GM21360 (cell line): Measurements from ENCODE around the gene EPS15.
"Not testable (repeated sequence)": the region's sequence is repeated elsewhere in the genome, so short reads cannot be mapped to it uniquely, and the experiment has no call there.

ENCODE experiments used
- ATAC-seq: cut with Tn5 transposase; IDR thresholded peaks from one replicate; pipeline ENCODE4 v1.9.1; 2021; ENCODE audit warnings: mild to moderate bottlenecking, moderate library complexity; ENCODE audit not compliant: unreplicated experiment

EPS15 gene

DNA sequence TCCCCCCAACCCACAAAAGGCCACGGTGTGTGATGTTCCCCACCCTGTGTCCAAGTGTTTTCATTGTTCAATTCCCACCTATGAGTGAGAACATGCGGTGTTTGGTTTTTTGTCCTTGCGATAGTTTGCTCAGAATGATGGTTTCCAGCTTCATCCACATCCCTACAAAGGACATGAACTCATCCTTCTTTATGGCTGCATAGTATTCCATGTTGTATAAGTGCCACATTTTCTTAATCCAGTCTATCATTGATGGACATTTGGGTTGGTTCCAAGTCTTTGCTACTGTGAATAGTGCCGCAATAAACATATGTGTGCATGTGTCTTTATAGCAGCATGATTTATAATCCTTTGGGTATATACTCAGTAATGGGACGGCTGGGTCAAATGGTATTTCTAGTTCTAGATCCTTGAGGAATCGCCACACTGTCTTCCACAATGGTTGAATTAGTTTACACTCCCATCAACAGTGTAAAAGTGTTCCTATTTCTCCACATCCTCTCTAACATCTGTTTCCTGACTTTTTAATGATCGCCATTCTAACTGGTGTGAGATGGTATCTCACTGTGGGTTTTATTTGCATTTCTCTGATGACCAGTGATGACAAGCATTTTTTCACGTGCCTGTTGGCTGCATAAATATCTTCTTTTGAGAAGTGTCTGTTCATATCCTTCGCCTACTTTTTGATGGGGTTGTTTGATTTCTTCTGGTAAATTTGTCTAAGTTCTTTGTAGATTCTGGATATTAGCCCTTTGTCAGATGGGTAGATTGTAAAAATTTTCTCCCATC, 44.0 kb downstream of the EPS15 start:
- not testable (repeated sequence) for ATAC-seq

DNA sequence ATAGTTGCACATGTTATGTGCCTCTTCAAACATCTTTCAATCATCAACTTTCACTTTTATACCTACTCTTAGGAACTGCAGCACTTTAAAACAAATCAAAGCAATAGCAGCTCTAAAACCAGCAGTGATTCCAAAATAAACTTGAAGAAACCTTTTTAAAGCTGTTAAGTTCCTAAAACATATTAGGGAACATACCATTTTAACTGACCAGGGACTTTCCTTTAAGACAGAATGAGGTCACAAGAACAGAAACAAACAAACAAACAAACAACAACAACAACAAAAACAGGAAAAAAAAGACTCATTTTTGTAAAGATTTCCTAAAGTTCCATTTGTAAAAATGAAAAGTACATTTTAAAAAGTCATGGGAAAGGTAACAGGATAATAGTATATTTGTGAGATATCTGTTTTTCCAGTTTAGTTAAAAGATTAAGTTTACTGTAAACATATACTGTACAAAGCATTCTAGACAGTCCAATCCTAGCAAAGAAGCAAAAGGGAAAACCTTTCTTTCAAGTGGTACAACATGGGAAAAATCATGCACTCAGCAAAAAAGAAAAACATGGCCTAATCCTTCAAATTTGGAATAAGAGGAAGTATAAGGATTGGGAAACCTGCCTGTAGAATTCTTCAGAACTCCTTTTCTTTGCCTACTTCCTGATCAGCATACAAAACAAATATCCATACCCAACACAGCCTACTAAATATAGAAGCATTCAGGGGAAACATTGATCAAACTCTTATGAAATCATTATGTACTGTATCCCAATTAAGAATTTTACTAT, 45.5 kb downstream of the EPS15 start:
- no peak for ATAC-seq

- ATAC-seq = no peak
Observed at GRCh38 chr1:51472359-51472758, 46.7 kb downstream of the EPS15 start.

DNA sequence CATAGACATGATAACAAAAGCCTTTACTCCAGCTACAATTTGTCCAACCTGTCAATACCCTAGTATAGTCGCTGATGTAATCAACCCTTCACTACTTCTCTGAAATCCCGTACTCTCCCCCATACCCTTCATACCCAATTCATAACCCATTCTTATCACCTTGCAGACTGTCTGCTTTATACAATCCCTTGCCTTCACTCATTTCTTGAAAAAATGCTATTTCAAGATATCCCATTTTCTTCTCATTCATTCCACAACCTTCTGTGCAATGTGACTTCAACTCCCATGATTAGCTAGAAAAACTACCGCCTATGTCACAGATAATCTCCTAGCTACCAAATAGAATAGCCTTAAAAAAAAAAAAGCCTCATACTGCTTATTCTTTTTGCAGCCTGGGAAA, 49.5 kb downstream of the EPS15 start:
- no peak for ATAC-seq

DNA sequence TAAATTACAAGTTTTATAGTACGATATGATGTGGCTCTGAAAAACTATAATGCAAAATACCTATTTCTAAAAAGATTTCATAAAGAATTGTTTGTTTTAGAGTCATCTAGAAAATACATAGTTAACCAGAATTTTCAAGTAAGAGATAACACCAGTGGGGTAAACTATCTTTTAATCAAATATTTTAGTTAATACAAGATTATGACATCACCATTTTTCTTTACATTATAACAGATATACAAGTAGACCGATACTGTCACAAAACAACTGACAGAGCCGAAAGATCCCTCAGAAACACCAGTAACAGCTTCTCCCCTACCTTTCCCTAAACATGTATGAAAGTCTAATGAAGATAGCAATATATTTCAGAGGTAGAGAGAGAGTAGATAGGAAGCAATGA, 54.2 kb downstream of the EPS15 start:
- ATAC-seq = no peak

DNA sequence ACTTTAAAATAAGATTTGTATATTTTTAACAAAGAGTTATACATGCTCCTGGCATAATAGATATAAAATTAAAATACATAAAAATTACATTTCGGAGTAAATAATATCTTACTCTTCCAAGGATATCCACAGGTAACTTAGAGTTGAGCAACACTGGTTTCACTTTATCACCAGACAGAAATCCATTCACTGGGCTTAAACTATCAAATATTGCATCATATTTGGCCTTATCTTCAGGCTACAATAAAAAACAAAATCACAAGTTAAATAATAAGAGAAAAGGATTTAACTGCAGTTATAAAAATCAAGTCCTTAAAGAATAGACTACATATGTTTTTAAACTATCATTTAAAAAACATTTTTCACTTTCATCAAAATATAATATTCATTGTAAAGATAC, 55.5 kb downstream of the EPS15 start:
- ATAC-seq = no peak

DNA sequence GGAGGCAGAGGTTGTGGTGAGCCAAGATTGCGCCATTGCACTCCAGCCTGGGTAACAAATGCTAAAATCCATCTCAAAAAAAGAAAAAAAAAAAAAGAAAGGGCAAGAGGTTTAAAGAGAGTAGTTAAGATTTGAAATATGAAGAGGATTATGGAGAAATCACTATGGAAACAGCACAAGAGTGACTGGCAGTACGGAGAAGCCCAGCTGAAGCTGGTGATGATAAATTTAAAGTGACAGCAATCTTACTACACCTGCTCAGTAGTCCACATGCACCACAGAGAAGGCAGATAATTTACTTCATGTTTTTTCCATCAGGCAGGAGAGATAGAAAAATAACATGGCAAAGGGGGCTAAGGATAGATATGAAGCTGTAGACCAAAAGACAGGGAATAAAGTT, 56.8 kb downstream of the EPS15 start:
- not testable (repeated sequence) for ATAC-seq

DNA sequence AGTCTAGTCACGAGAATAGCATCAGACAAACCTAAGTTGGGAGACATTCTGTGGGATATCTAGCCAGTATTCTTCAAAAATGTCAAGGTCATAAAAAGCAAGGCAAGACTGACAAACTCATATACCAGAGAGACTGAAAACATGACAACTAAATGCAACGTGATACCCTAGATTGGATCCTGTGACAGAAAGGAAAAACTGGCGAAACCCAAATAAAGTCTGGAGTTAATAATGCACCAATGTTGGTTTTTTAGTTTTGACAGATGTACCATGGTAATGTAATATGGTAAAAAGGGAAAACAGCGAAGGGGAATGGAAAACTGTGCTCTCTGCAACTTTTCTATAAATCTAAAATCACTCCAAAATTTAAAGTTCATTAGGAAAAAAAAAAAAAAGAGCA, 64.5 kb downstream of the EPS15 start:
- ATAC-seq = no peak

DNA sequence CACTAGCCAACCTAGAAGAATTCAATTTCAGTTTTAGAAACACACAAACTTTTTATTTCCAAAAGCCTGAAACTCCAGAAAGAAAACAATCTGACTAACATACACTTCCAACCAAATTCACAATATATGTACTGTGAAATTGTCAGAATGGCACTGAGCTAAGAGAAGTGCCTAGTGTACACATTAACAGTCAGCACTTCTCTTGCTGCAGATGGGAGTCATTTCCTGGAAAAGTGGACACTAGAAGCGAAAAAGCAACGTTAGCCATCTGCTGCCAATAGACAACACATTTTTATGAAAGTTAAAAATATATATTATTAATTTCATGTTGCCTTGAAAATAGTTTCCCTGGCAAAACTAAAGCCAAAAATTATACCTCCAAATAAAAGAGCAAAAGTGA, 66.1 kb downstream of the EPS15 start:
- ATAC-seq = no peak

DNA sequence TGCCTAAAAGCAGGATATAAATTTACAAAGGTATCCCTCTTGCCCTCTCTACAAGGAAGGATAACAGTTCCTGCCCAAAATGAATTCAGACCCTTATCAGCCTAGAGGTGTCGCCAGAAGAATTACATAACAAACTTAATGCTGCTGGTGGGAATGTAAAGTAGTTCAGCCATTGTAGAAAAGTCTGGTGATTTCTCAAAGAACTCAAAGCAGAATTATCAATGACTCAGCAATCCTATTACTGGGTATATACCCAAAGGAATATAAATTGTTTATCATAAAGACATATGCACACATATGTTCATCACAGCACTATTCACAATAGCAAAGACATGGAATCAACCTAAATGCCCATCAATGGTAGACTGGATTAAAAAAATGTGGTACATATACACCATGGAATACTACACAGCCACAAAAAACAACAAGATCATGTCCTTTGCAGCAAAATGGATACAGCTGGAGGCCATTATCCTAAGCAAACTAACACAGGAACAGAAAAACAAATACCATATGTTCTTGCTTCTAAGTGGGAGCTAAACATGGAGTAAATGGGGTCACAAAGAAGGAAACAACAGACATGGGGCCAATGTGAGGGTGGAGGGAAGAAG, 70.1 kb downstream of the EPS15 start:
- not testable (repeated sequence) for ATAC-seq

GRCh38 chr1:51445351-51446090, 73.5 kb downstream of the EPS15 start:
- ATAC-seq = no peak

GRCh38 chr1:51444534-51445192, 74.4 kb downstream of the EPS15 start:
- ATAC-seq = no peak

GRCh38 chr1:51444096-51444495, 75.0 kb downstream of the EPS15 start:
- ATAC-seq = no peak

DNA sequence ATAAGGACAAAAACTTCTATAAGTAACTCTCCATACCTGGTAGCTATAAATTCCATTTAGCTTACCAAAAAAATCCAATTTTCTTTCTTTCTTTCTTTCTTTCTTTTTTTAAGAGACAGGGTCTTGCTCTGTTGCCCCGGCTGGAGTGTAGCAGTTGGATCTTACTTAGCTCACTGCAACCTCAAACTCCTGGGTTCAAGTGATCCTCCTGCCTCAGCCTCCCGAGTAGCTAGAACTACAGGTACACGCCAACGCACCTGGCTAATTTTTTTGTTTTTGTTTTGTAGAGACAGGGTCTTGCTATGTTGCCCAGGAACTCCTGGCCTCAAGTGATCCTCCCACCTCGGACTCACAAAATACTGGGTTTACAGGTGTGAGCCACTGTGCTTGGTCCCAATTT, 75.5 kb downstream of the EPS15 start:
- no peak for ATAC-seq

DNA sequence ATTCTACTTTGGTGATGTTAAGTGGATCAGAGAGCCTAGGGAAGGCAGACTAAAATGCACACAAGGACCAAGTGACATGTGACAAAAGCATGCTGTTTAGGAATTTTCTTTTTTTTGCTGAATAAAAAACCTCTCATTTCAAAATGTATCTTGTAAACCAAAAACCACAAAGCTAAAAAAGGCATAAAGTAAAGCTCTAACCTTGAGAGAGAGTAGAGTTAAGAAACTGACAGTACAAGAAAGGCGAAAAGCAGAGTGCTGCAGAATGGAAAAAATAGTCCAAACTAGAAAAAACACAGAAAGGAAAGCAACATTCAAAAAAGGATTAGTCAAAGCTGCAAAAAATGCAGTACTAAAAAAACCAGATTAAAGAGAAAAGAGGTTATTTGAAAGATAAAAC, 76.5 kb downstream of the EPS15 start:
- ATAC-seq = no peak

DNA sequence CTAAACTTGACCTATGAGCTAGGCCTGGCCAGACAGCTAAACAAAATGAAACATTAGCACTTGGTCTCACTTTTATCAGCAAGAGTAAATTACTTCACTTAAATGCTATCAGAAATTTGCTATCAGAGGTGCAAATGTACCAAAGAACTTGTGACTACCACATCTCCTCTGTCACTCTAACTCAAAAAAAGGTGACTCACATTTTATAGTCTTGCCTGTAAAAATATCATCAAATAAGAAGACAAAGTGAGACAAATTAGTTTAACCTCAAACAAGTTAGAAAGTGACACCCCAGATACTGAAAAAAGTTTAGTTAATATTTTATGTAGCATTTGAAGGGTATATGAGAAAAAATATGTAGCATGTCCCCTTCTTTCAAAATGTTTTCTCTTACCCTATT, 76.9 kb downstream of the EPS15 start:
- no peak for ATAC-seq

DNA sequence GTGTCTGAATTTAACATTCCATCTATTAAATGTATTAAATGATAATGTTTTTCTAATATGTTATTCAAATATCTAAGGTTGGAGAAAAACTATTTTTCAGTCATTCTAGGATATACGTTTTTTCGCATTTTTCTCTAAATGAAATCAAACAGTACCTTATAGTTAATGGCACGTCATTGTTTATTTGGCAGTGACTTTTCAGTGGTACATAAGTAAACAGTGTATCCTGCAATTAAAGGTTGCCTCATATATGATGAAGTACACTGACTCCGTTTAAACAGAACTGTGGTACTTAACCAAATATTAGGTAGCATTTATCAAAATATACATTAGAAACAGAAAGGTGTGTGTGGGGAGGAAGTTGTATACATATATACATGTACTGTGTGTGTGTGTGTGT, 79.2 kb downstream of the EPS15 start:
- ATAC-seq = no peak

GRCh38 chr1:51439053-51439452, 80.0 kb downstream of the EPS15 start:
- no peak for ATAC-seq

- not testable (repeated sequence) for ATAC-seq
Observed at GRCh38 chr1:51437391-51437790, 81.7 kb downstream of the EPS15 start.

- no peak for ATAC-seq
Observed at GRCh38 chr1:51435878-51436277, 83.2 kb downstream of the EPS15 start.
